Measurements from ENCODE around the gene GPR183. TPM values are rescaled to one million over a fixed set of nuclear protein-coding genes. Genes with fewer than 3 reads are reported as not detected.

The GPR183 gene, protein sequence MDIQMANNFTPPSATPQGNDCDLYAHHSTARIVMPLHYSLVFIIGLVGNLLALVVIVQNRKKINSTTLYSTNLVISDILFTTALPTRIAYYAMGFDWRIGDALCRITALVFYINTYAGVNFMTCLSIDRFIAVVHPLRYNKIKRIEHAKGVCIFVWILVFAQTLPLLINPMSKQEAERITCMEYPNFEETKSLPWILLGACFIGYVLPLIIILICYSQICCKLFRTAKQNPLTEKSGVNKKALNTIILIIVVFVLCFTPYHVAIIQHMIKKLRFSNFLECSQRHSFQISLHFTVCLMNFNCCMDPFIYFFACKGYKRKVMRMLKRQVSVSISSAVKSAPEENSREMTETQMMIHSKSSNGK
- 568 and 600 TPM in 2 replicates for total RNA-seq (2013; cell fraction: nucleolus; rRNA removed)
- 200 and 238 TPM in 2 replicates for total RNA-seq (2014; rRNA removed)
- total RNA-seq (2014; rRNA removed; fragmentation: Illumina TruSeq; extraction: Trizol), result 224 and 226 TPM in 2 replicates
- total RNA-seq (2021), result 138 TPM in 2 replicates
- polyA plus RNA-seq (2011; ENCODE audit: low read depth), result 73.1 TPM
- 275 and 360 TPM in 2 replicates for polyA plus RNA-seq (2011; rRNA removed)
- polyA plus RNA-seq (2011; cell fraction: cytosol; rRNA removed), result 142 and 158 TPM in 2 replicates
- 78.0 and 100 TPM in 2 replicates for polyA plus RNA-seq (2011; cell fraction: nucleus; rRNA removed)
- 60.7 and 150 TPM in 2 replicates for polyA plus RNA-seq (2012)
- polyA plus RNA-seq (2014; fragmentation: Illumina TruSeq; extraction: Trizol), result 283 and 347 TPM in 2 replicates
- 100 to 1,000 TPM; 333 to 669 TPM for polyA plus RNA-seq (2014; fragmentation: Nextera tagmentation; extraction: Ambion mirVana)
- 112 and 134 TPM in 2 replicates for polyA plus RNA-seq (2014; rRNA removed)
- polyA plus RNA-seq (2016; fragmentation: Nextera tagmentation; extraction: Ambion mirVana), result 100 to 1,000 TPM; 209 to 225 TPM
- polyA minus RNA-seq (2011; rRNA and poly(A)+ RNA removed), result 163 and 244 TPM in 2 replicates
- 51.7 and 55.7 TPM in 2 replicates for polyA minus RNA-seq (2011; cell fraction: cytosol; rRNA and poly(A)+ RNA removed)
- 52.0 and 53.2 TPM in 2 replicates for polyA minus RNA-seq (2011; cell fraction: nucleus; rRNA and poly(A)+ RNA removed)
- percentile 100 among the genes with signal in this experiment for Bru-seq, nascent RNA
- BruChase-seq, experiment 1, labeled RNA remaining after a 6-hour chase, result percentile 85 among the genes with signal in this experiment
- percentile 97 among the genes with signal in this experiment for BruChase-seq, experiment 2, labeled RNA remaining after a 2-hour chase
- long read RNA-seq, experiment 1, transcript GPR183-201 (2 exons, 1,700 nt), result major isoform, 120 of 125 reads
- long read RNA-seq, experiment 1, partial matches to known transcripts, result 4 of 125 reads
- long read RNA-seq, experiment 1, other reads (novel, unspliced or antisense), result 1 of 125 reads
- long read RNA-seq, experiment 2, transcript GPR183-201 (2 exons, 1,700 nt), result major isoform, 1,076 of 1,167 reads
- long read RNA-seq, experiment 2, partial matches to known transcripts, result 1 of 1,167 reads
- long read RNA-seq, experiment 2, other reads (novel, unspliced or antisense), result 90 of 1,167 reads

DNA sequence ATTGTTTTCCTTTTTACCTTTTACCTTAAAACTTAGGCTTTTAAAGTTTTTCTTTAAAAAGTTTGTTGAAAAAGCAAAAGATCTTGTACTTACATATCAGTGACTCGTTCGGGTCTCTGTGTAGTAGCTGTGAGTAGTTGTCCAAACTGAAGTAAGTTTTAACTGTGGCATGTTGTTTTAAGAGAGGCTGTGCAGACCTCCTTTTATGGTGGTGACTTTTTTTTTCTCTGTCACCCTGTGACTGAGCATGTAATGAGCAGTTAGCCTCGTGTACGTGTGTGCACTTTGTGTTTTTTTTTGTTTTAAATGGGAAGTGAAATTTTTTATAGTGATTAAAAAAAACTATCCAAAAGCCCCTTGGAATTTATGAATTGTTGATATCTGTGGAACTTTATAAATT, at the start of gene GPR183:
TSS of gene GPR183 (minus strand) at position 153 of the 400 bp plus-strand sequence. CDS start 11,254 bp downstream, outside the sequence.
- H3K9me3 ChIP-seq (replicated peaks; ENCODE audit: control insufficient read depth, insufficient read depth, low read length), result no peaks in the 10 kb centered on the region
- no peak for DNase-seq (ENCODE audit: low read depth, low spot score)
- ChIA-PET SMC1A (ENCODE audit: uncharacterized antibody, unreplicated experiment) (interaction anchor here (0.8 to 13.7 kb wide), 20 partner anchors 8 to 113 kb away, joined by 3 to 264 read pairs (median 8); no protein-coding TSS in a partner anchor), POLR2A (interaction anchor here (1.0 to 8.0 kb wide), 13 partner anchors 9 to 128 kb away, joined by 3 to 59 read pairs (median 4); no protein-coding TSS in a partner anchor), RAD21 (ENCODE audit: unreplicated experiment) (interaction anchor here (0.9 to 14.1 kb wide), 13 partner anchors 10 to 129 kb away, joined by 3 to 247 read pairs (median 25); no protein-coding TSS in a partner anchor), CTCF (interaction anchor here (0.6 to 3.0 kb wide), 12 partner anchors 9 to 235 kb away, joined by 3 to 15 read pairs (median 4); no protein-coding TSS in a partner anchor)
- H3K27ac ChIP-seq (ENCODE audit: control insufficient read depth, insufficient read depth), result peak within 1 kb of the TSS; percentile 93
- peak within 1 kb of the TSS; percentile 97 for H3K4me2 ChIP-seq (ENCODE audit: control insufficient read depth, insufficient read depth)
- H4K20me1 ChIP-seq (ENCODE audit: control insufficient read depth, insufficient read depth), result no peaks in the 10 kb centered on the region; the same call in 1 of the 2 replicates
- WGBS (ENCODE audit: insufficient coverage, insufficient replicate concordance, low lambda C conversion rate, missing lambda C conversion rate), result 3% methylated on average over 4 of the region's 4 CpGs
- peaks cover 95% of the 10 kb centered on the region for H3K79me2 ChIP-seq (ENCODE audit: control insufficient read depth, insufficient read depth, low read length)
- no peak for FAIRE-seq
- H3K9ac ChIP-seq (ENCODE audit: control insufficient read depth, insufficient read depth, low read length), result peak within 1 kb of the TSS; percentile 83
- H3K4me1 ChIP-seq (ENCODE audit: control insufficient read depth, insufficient read depth, low read length), result peaks cover 49% of the 10 kb centered on the region
- peaks cover 0 to 9% of the 10 kb centered on the region in 2 experiments; a peak in 3 of 4 replicates for H3K36me3 ChIP-seq (ENCODE audit: control insufficient read depth in 2 of 2, insufficient read depth in 2 of 2, low read length in 1 of 2)
- no TSS peak for BruUV-seq (replicated peaks)
- intact Hi-C loops (cut with micrococcal nuclease; ENCODE audit: unreplicated experiment), result loop anchor here (1.0 to 10.0 kb wide), 5 partner anchors 15 to 198 kb away; partner anchors contain the start of gene TM9SF2
- H2AFZ ChIP-seq (ENCODE audit: control insufficient read depth, low read depth, low read length), result no peak within 1 kb of the TSS; the same call in 1 of the 2 replicates
- peak; percentile 65 for ATAC-seq
- no peaks in the 10 kb centered on the region for H3K27me3 ChIP-seq (replicated peaks in 1 of 2; ENCODE audit: control insufficient read depth in 2 of 2, insufficient read depth in 2 of 2, low read length in 1 of 2)
- in situ Hi-C loops (cut with MboI), result loop anchor here (5.0 kb wide), 1 partner anchor 60 kb away; no protein-coding TSS in a partner anchor
- H3K4me3 ChIP-seq, result peak within 1 kb of the TSS; percentile 98
- TF ChIP-seq PML (IDR thresholded peaks at IDR 0.05; ENCODE audit: low read length) (peak; percentile 92), NFIC (IDR thresholded peaks at IDR 0.05; ENCODE audit: low read depth, low read length) (peak; percentile 75), SMAD1 (IDR thresholded peaks at IDR 0.05; ENCODE audit: low read depth, partially characterized antibody) (peak; percentile 97), NR2F1 (conservative IDR thresholded peaks at IDR 0.05) (0 out of 2 replicates have a peak, but pooled peaks have one; percentile 3), FOXM1 (IDR thresholded peaks at IDR 0.05; ENCODE audit: low read depth, low read length) (peak; percentile 39; the same call in 1 of the 2 replicates), NBN (IDR thresholded peaks at IDR 0.05) (peak; percentile 48; the same call in 1 of the 2 replicates), MXI1 (IDR thresholded peaks at IDR 0.05; ENCODE audit: low read depth, low read length) (peak; percentile 87), YY1 (IDR thresholded peaks at IDR 0.05; ENCODE audit: low read depth, low read length) (0 out of 2 replicates have a peak, but pooled peaks have one; percentile 16), JUND (IDR thresholded peaks at IDR 0.05; ENCODE audit: low read depth, low read length) (no peak), STAT3 (IDR thresholded peaks at IDR 0.05; ENCODE audit: low read depth, low read length) (0 out of 2 replicates have a peak, but pooled peaks have one; percentile 64), TBL1XR1 (IDR thresholded peaks at IDR 0.05; ENCODE audit: low read depth, low read length) (no peak), MTA3 (IDR thresholded peaks at IDR 0.05; ENCODE audit: borderline replicate concordance, low read length) (peak; percentile 31; the same call in 1 of the 2 replicates), IKZF2 (IDR thresholded peaks at IDR 0.05) (peak in 1 of 2 experiments; percentile 12; a peak in 1 of 4 replicates), CREB1 (IDR thresholded peaks at IDR 0.05; ENCODE audit: low read depth) (peak; percentile 58), SIX5 (IDR thresholded peaks at IDR 0.05; ENCODE audit: low read depth, low read length, severe bottlenecking) (no peak)
- TF ChIP-seq, protein P1, sequence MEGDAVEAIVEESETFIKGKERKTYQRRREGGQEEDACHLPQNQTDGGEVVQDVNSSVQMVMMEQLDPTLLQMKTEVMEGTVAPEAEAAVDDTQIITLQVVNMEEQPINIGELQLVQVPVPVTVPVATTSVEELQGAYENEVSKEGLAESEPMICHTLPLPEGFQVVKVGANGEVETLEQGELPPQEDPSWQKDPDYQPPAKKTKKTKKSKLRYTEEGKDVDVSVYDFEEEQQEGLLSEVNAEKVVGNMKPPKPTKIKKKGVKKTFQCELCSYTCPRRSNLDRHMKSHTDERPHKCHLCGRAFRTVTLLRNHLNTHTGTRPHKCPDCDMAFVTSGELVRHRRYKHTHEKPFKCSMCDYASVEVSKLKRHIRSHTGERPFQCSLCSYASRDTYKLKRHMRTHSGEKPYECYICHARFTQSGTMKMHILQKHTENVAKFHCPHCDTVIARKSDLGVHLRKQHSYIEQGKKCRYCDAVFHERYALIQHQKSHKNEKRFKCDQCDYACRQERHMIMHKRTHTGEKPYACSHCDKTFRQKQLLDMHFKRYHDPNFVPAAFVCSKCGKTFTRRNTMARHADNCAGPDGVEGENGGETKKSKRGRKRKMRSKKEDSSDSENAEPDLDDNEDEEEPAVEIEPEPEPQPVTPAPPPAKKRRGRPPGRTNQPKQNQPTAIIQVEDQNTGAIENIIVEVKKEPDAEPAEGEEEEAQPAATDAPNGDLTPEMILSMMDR (IDR thresholded peaks at IDR 0.05 in 2 of 3, conservative IDR thresholded peaks at IDR 0.05 in 1 of 3; ENCODE audit: control insufficient read depth in 2 of 3, extremely low read depth in 1 of 3, insufficient read depth in 1 of 3, low read depth in 3 of 3, low read length in 3 of 3), result no peak

Data from GM12878 (cell line).